ENCODE data around the gene XIRP1.
"Not testable (repeated sequence)": the region's sequence is repeated elsewhere in the genome, so short reads cannot be mapped to it uniquely, and the experiment has no call there.

Gene XIRP1

GRCh38 chr3:39192490-39193092 lies at the start of gene XIRP1:
Gene XIRP1, minus strand, starts transcription at chr3:39192595. Its CDS starts 3,150 bp downstream, at chr3:39189445.
- DNase-seq (ENCODE audit: low spot score) = no peak

DNA sequence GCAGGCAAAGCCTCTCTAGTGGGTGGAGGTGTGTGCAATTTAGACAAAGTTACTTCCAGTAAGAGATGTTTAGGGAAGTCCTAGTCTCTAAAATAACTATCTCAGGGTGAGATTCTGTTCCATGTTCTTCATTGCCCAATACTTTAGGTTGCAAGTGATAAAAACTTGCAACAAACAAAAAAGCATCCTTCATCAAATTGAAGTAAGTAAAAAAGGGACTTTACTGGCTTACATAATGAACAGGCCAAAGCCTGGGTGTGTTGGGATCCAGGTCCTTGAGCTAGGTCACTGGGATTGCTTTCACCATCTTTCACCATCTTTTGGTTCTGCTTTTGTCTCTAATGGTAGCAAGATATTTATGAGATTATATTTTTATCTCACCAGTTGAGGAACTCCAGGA lies 49.2 kb upstream of the XIRP1 start:
- DNase-seq (ENCODE audit: low spot score) = no peak

DNA sequence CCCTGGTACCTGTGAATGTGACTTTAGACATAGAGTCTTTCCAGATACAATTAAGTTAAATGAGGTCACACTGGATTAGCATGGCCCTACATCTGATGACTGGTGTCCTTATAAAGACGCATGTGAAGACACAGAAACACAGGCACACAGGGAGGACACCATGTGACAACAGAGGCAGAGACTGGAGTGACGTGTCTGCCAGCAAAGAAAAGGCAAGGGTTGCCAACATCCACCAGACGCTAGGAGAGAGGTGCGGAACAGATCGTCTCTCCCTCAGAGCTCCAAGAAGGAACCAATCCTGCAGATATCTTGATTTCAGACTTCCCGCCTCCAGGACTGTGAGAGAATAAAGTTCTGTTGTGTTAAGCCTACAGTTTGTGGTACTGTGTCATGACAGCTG lies 44.6 kb upstream of the XIRP1 start:
- no peak for DNase-seq (ENCODE audit: low spot score)

DNA sequence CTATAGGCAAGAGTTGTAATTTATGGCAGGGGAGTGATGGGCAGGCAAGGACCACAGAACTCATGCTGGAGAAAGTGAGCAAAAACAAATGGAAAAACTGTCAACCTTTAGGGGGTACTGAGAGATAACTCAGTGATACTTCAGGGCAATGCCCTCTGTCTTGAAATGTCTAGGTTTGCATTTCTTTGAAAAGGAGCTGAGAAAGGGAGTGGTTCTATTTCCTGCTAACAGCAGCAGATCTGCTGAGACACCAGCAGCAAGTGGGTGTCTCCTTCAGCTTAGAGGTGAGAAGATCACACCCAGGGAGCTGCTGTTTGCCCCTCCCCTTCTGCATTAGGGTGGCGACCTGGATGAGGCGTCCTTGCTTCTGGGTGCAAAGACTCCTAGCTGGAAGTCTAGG lies 42.3 kb upstream of the XIRP1 start:
- no peak for DNase-seq (ENCODE audit: low spot score)

DNA sequence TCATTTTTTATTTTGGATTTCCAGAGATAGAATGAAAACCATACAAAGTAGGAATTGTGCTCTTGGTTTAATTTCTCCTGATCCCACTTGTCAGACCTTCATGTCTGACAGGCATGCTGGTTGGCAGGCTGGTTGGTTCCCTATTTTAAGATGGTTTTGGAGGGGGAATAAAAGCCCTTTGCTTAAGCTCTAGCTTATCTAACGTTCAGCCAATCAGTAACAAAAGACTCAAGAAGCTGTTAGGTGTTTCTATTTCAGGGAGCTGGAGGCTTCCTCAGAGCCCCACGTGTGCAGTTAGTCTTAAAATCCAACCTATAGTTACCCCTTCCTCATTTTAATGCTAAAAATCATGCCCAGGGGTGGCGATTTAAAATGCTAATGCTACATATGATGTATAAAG lies 40.5 kb upstream of the XIRP1 start:
- no peak for DNase-seq (ENCODE audit: low spot score)

- DNase-seq (ENCODE audit: low spot score) = no peak
These were observed 38.1 kb upstream of the XIRP1 start for GRCh38 chr3:39230453-39230852.

- DNase-seq (ENCODE audit: low spot score) = no peak
These were observed 36.1 kb upstream of the XIRP1 start for GRCh38 chr3:39228496-39228895.

GRCh38 chr3:39227596-39227995 lies 35.2 kb upstream of the XIRP1 start:
- DNase-seq (ENCODE audit: low spot score) = not testable (repeated sequence)

GRCh38 chr3:39226106-39226741 lies 33.8 kb upstream of the XIRP1 start:
- no peak for DNase-seq (ENCODE audit: low spot score)

DNA sequence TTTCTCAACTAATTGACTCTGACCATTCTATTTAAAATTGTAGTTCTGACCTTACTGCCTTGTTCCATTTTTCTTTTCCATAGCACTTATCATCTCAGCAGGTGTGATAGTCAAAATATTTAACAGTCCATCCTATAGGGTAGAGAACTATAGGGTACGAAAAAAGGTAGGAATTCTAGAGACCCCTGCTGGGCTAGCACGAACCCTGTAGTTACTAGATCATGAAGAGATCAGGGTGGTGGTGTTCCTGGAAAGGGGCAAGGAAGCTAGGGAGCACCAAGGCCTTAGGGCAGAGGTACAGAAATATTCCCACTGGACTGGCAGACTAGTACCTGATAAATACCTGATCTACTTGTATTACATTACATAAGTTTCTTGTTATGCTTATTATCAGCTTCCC lies 31.9 kb upstream of the XIRP1 start:
- no peak for DNase-seq (ENCODE audit: low spot score)

DNA sequence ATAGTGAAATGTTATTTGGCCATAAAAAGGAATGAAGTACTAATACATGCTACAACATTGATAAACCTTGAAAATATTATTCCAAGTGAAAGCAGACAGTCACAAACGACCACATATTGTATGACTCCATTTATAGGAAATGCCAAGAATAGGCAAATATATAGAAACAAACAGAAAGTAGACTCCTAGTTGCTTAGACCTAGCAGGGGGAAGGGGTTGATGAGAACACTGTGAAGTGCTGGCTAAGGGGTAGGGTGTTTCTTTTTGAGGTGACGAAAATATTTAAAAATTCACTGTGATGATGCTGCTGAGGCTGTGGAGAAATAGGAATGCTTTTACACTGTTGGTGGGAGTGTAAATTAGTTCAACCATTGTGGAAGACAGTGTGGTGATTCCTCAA lies 30.5 kb upstream of the XIRP1 start:
- no peak for DNase-seq (ENCODE audit: low spot score)

DNA sequence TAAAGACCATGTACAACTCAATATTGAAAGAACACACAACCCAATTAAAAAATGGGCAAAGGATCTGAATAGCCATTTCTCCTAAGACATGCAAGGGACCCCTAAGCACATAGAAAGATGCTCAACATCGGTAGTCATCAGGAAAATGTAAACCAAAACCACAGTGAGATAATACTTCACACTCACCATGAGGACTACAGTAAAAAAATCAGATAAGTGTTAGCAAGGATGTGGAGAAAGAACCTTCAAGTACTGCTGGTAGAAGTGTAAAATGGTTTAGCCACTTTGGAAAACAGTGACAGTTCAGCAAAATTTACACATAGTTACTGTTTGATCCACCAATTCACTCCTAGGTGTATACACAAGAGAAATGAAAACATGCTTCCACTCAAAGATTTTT lies 30.1 kb upstream of the XIRP1 start:
- no peak for DNase-seq (ENCODE audit: low spot score)

DNA sequence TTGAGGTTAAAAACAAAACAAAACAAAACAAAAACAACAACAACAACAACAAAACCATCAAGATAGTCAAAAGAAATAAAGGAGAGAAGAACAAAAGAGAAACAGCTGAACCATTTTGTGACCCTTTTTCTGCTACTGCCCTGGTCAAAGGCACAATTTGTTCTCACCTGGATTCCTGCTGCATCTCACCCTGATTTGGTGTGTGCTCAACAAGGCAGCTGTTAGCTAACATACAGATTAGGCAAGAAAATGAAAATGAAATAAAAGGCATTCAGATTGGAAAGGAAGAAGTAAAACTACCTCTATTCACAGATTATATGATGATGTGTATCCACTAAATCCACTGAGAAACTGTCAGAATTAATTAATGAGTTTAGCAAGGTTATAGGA lies 28.7 kb upstream of the XIRP1 start:
- DNase-seq (ENCODE audit: low spot score) = no peak

DNA sequence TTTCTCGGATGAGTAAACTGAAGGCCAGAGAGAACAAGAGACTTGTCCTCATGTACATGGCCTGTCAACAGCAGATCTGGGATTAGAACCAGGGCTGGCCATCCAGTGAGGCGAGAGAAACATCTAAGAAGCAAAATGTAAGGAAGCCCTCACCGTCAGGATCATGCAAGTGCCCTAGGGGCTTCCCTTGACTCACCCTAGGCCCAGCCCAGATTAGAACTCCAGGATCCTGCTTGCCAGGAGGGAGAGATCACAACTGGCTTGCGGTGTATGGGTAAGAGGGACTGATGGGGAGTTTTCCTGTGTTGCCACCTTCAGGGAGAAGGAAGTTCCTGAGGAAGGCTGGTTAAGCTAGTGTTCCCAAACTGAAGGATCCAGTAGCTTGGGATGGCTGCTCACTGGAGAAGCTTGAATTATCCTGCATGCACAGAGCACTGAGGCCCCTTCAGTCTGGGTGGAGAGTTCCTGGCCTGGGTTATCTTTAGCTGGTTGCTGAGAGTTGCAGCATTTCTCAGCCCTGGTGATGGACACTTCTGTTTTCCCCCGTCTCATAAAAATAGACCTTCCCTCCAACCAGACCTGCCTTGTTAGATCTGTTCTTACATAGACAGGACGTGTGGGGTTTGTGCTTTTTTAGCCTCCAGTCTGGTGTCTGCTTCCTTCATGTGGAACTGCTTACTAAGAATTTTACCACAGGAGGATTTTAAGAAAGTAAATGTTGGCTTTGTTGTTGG lies 28.2 kb upstream of the XIRP1 start:
- no peak for DNase-seq (ENCODE audit: low spot score)

DNA sequence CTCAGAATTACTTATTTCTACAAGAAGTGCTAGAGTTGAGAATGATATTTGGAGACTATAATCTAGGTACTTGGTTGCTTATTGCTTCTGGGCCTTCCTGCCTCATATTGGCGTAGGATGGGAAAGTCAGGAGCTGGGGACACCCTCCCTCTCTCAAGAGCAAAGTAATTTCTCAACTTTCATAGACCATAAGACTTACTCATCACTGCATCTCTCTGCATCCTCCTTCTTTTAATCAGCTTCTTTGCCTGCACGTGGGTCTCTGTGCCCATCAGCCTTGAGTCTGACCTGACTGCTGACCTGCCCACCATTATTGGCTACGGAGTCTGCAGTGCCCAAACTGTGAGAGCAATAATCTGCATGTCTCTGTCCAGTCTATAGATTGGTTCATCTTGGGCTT lies 27.3 kb upstream of the XIRP1 start:
- DNase-seq (ENCODE audit: low spot score) = no peak

GRCh38 chr3:39216176-39216790 lies 23.9 kb upstream of the XIRP1 start:
- no peak for DNase-seq (ENCODE audit: low spot score)

DNA sequence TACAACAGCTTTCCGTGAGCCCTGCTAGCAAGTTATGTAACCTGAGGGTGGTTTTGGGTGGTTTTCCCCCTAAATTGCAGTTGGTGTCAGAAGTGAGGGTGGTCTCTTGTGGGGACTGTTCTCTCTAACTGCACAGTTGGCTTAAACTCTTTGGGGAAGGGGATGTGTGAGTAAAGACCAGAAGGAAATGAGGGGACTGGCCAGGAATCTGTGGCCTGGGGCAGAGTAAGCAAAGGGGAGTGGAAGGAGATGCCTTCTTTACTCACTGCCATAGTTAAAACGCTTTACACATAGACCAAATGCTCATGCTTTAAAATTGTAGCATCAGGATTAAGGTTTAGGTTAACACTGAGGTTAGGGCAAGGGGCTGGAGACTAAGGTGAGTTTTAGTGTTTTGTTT lies 21.2 kb upstream of the XIRP1 start:
- no peak for DNase-seq (ENCODE audit: low spot score)

DNA sequence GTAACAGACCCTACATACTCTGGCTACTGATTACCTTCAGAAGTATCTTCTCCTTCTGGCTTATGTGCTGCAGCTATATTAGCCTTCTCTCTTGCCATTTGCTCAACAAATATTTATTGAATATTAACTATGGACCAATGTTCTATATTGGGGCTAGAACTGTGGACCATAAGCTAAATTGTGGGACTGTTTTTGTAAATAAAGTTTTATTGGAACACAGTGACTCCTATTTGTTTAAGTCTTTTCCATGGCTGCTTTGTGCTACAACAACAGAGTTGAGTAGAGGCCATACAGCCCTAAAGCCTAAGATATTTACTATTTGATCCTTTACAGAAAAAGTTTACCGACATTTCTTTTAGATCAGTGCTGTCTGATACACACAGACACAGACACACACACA lies 20.3 kb upstream of the XIRP1 start:
- DNase-seq (ENCODE audit: low spot score) = no peak

GRCh38 chr3:39211332-39212130 lies 19.1 kb upstream of the XIRP1 start:
- no peak for DNase-seq (ENCODE audit: low spot score)

DNA sequence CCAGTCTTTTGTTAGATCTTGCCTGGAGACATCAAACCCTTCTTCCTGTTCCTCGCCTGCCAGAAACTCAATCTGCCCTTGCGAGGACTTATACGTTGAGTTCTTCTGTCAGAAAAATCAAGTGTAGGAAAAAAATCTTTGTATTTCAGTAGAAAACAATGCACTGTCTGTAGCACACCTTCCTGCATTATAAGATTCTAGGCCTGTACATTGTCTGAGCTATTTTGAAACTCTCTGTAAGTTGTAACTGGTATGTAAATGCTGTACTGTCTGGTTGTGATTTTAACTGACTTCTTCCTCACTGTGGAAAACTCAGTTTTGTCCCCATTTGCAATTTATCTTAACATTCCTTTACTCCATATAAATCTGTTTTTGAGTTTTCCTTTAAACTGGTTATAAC lies 17.7 kb upstream of the XIRP1 start:
- DNase-seq (ENCODE audit: low spot score) = no peak

DNA sequence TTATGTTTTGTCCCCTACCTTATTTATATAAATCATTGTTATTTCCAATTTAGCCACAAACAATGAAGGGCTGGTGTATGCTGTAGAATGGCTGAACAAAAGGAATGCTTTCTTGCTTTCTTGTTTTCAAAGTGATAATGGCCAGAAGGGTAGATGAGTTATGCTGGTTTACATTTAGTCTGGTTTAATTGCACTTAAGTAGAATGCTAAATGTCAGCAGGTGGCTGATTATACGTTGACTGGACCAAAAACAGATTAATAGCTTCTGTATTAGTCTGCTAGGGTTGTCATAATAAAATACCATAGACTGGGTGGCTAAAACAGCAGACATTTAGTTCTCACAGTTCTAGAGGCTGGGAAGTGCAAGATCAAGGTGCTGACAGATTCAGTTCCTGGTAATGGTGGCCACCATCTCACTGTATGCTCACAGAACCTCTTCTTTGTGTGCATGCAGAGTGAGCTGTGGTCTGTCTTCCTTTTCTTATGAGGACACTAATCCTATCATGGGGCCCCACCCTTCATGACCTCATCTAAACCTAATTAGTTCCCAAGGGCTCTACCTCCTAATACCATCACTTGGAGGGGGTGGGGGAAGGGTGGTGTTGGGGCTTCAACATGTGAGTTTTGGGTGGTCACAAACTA lies 17.1 kb upstream of the XIRP1 start:
- no peak for DNase-seq (ENCODE audit: low spot score)
